Osteoblast (primary cell): ENCODE measurements around the gene SBNO2. TPM values are rescaled to one million over a fixed set of nuclear protein-coding genes. Genes with fewer than 3 reads are reported as not detected.

Experiments
- DNase-seq: peaks from one replicate; pipeline ENCODE4 v3.0.0; 2011; ENCODE audit warnings: low spot score, mixed read lengths; ENCODE audit not compliant: insufficient read length; ENCODE audit errors: missing footprints
- H2AFZ ChIP-seq: 2 replicates; pipeline ENCODE4 v1.6.0; 2011; ENCODE audit warnings: mild to moderate bottlenecking, low read length
- H3K27ac ChIP-seq: 2 replicates; pipeline ENCODE4 v1.5.1; 2011; ENCODE audit warnings: mild to moderate bottlenecking, low read depth, low read length, moderate library complexity
- H3K27me3 ChIP-seq: 2 replicates; pipeline ENCODE4 v1.6.0; 2012; ENCODE audit warnings: mild to moderate bottlenecking, control low read depth, inconsistent platforms, low read length, moderate library complexity; ENCODE audit not compliant: insufficient read depth
- H3K36me3 ChIP-seq: 2 replicates; pipeline ENCODE4 v1.5.1; 2011; ENCODE audit warnings: mild to moderate bottlenecking, low read length, control low read depth, moderate library complexity; ENCODE audit not compliant: insufficient read depth
- H3K4me1 ChIP-seq: 2 replicates; pipeline ENCODE4 v1.5.1; 2011; ENCODE audit warnings: mild to moderate bottlenecking, low read length, control low read depth, moderate library complexity; ENCODE audit not compliant: insufficient read depth
- H3K4me2 ChIP-seq: 2 replicates; pipeline ENCODE4 v1.6.0; 2011; ENCODE audit warnings: mild to moderate bottlenecking, low read length; ENCODE audit not compliant: insufficient read depth
- H3K4me3 ChIP-seq: fragments of 200-600 bp; sonication (generic); 3 replicates; pipeline ENCODE4 v1.5.1; 2012; ENCODE audit warnings: mild to moderate bottlenecking, low read length, inconsistent platforms; ENCODE audit not compliant: insufficient read depth
- H3K79me2 ChIP-seq: 2 replicates; pipeline ENCODE4 v1.6.0; 2012; ENCODE audit warnings: mild to moderate bottlenecking, low read length, control low read depth, inconsistent platforms; ENCODE audit not compliant: insufficient read depth
- H3K9me3 ChIP-seq: 2 replicates; pipeline ENCODE4 v1.5.1; 2011; ENCODE audit warnings: low read depth, low read length, control low read depth
- H4K20me1 ChIP-seq: 2 replicates; pipeline ENCODE4 v1.6.0; 2012; ENCODE audit warnings: mild to moderate bottlenecking, low read length, control low read depth; ENCODE audit not compliant: insufficient read depth
- total RNA-seq: library from RNA; depleted of rRNA; stranded (reverse); fragments of >200 nt; gene quantifications from 2 replicates; pipeline ENCODE4 v1.2.3, GENCODE V29; 2012
- TF ChIP-seq, protein P1 (sequence below): IDR thresholded peaks from 2 replicates; pipeline ENCODE4 v1.5.1; 2011; ENCODE audit warnings: mild to moderate bottlenecking, low read depth, low read length, moderate library complexity; ENCODE audit errors: extremely low read depth

The SBNO2 gene
- total RNA-seq, 1 donor, result 69.1 TPM

DNA sequence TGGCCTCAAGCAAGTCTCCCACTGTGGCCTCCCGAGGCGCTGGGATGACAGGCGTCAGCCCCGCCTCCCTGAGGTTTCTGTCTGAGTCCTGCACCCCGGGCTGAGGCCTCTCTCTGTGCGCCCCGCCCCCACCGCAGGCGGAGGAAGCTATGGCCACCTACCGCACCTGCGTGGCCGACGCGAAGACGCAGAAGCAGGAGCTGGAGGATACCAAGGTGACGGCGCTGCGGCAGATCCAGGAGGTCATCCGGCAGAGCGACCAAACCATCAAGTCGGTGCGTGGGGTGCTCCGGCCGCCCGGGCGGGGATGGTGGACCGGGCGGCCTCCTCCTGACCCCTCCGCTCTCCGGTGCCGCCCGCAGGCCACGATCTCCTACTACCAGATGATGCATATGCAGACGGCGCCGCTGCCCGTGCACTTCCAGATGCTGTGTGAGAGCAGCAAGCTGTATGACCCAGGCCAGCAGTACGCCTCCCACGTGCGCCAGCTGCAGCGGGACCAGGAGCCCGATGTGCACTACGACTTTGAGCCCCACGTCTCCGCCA, 94.4 kb downstream of the SBNO2 start:
- Histone ChIP-seq H2AFZ (no peak overlapping the region), H3K9me3 (no peaks in the 10 kb centered on the region), H3K27me3 (no peaks in the 10 kb centered on the region), H3K4me1 (no peaks in the 10 kb centered on the region), H4K20me1 (no peaks in the 10 kb centered on the region), H3K4me2 (no peak overlapping the region), H3K79me2 (no peaks in the 10 kb centered on the region), H3K4me3 (no peak overlapping the region), H3K36me3 (no peaks in the 10 kb centered on the region), H3K27ac (no peak overlapping the region)
- TF ChIP-seq, protein P1, sequence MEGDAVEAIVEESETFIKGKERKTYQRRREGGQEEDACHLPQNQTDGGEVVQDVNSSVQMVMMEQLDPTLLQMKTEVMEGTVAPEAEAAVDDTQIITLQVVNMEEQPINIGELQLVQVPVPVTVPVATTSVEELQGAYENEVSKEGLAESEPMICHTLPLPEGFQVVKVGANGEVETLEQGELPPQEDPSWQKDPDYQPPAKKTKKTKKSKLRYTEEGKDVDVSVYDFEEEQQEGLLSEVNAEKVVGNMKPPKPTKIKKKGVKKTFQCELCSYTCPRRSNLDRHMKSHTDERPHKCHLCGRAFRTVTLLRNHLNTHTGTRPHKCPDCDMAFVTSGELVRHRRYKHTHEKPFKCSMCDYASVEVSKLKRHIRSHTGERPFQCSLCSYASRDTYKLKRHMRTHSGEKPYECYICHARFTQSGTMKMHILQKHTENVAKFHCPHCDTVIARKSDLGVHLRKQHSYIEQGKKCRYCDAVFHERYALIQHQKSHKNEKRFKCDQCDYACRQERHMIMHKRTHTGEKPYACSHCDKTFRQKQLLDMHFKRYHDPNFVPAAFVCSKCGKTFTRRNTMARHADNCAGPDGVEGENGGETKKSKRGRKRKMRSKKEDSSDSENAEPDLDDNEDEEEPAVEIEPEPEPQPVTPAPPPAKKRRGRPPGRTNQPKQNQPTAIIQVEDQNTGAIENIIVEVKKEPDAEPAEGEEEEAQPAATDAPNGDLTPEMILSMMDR, result no peak
- no peak for DNase-seq

DNA sequence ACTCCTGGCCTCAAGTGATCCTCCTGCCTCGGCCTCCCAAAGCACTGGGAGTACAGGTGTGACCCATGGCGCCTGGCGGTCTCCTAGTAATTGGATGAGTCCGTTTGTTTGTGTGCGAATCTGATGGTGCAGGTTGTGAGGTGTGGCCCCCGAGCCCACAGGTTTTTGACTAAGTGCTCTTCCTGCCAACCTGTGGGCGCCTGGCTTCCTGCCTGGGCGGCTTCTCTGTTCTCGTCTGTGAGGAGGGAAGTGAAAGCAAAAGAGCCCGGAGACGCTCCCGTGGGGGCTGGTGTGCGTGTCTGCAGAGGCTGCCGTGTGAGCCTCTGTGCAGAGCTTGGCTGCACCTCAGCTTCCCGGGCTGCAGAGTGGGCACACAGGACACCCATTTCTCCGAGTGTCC, 97.1 kb downstream of the SBNO2 start:
- Histone ChIP-seq H2AFZ (no peak overlapping the region), H3K4me3 (no peak overlapping the region), H3K79me2 (no peaks in the 10 kb centered on the region), H3K9me3 (no peaks in the 10 kb centered on the region), H3K4me1 (no peaks in the 10 kb centered on the region), H3K36me3 (no peaks in the 10 kb centered on the region), H4K20me1 (no peaks in the 10 kb centered on the region), H3K4me2 (no peak overlapping the region), H3K27ac (no peak overlapping the region), H3K27me3 (peaks cover 3% of the 10 kb centered on the region)
- TF ChIP-seq, protein P1, result no peak
- peak; percentile 97 for DNase-seq

DNA sequence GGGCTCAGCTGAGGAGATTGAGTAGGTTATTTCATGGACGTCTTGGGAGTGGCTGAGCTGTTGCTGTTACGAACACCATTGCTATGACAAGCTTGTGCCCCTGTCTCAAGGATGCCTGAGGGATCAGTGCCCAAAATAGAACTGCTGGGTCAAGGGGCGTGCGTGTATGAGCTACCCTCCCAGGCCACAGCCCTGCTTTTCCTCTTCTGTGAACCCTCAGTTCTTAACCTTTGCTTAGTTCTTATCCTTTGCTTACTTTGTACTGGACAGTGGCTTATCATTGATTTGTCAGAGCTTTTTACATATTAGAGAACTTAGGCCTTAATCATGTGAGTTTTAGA, 98.1 kb downstream of the SBNO2 start:
- no peak overlapping the region for H3K4me2 ChIP-seq
- peaks cover 10% of the 10 kb centered on the region for H3K27me3 ChIP-seq
- no peaks in the 10 kb centered on the region for H3K9me3 ChIP-seq
- no peaks in the 10 kb centered on the region for H3K36me3 ChIP-seq
- no peak overlapping the region for H2AFZ ChIP-seq
- no peak for DNase-seq
- TF ChIP-seq, protein P1, result no peak
- no peaks in the 10 kb centered on the region for H3K79me2 ChIP-seq
- H4K20me1 ChIP-seq, result no peaks in the 10 kb centered on the region
- no peak overlapping the region for H3K4me3 ChIP-seq
- no peak overlapping the region for H3K27ac ChIP-seq
- no peaks in the 10 kb centered on the region for H3K4me1 ChIP-seq

DNA sequence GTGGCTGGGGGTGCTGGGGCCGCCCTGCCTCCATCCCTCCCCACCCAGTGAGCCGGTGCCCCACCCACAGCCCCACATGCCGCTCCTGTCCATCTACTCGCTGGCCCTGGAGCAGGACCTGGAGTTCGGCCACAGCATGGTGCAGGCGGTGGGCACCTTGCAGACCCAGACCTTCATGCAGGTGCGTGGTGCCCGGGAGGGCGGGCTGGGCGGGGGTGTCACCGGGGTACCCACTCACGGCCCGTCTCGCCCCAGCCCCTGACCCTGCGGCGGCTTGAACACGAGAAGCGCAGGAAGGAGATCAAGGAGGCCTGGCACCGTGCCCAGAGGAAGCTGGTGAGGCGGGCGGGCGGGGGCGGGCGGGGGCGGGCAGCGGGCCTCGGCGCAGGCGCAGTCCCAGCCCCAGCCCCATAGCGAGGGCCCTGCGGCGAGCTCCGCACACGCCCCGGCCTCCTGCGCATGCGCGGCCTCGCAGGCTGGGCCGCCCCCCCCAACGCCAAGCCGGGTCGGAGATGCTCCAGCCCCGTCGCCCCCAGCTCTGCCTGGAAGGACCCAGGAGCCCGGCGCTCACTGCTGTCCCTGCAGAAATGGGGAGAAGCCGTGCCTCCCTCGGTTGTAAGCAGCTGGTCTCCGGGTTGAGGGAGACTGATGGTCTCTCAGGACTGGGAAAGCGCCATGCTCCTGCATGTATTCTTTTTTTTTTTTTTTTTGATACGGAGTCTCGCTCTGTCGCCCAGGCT, 99.4 kb downstream of the SBNO2 start:
- Histone ChIP-seq H3K79me2 (no peaks in the 10 kb centered on the region), H4K20me1 (no peaks in the 10 kb centered on the region), H3K36me3 (no peaks in the 10 kb centered on the region), H3K9me3 (no peaks in the 10 kb centered on the region), H3K4me3 (no peak overlapping the region), H3K27ac (no peak overlapping the region), H3K4me2 (no peak overlapping the region), H2AFZ (no peak overlapping the region), H3K27me3 (peaks cover 23% of the 10 kb centered on the region), H3K4me1 (no peaks in the 10 kb centered on the region)
- no peak for DNase-seq
- TF ChIP-seq, protein P1, result no peak
